Adrenal gland (tissue), 12 donors: Measurements from ENCODE around the gene CD46. TPM values are rescaled to one million over a fixed set of nuclear protein-coding genes. Genes with fewer than 3 reads are reported as not detected.
A peak's percentile ranks its signal among the peaks of the same experiment; 100 is the strongest.

ENCODE experiments used
- DNase-seq, 7 donors: peaks; one replicate each; pipeline ENCODE4 v3.0.0-alpha.2; 2019 to 2020
- H3K27ac ChIP-seq, 5 donors: fragments of 200-600 bp; sonication (generic) in 4 of 5; 1 replicate in 3 of 5; 2 replicates in 2 of 5; pipeline versions ENCODE4 v1.5.1 to v1.8.0; 2016 to 2020; ENCODE audit warnings: mild to moderate bottlenecking in 1 of 5
- H3K27me3 ChIP-seq: fragments of 200-600 bp; 2 replicates; pipeline ENCODE4 v1.8.0; 2021
- H3K36me3 ChIP-seq, 2 donors: fragments of 200-600 bp; replicated peaks in 1 of 2; 1 replicate in 1 of 2; 2 replicates in 1 of 2; pipeline versions ENCODE4 v1.5.1 to v1.8.0; 2018 to 2022
- H3K4me1 ChIP-seq, 2 donors: fragments of 200-600 bp; replicated peaks in 1 of 2; 1 replicate in 1 of 2; 2 replicates in 1 of 2; pipeline versions ENCODE4 v1.5.1 to v1.8.0; 2018 to 2021
- H3K4me3 ChIP-seq, 4 donors: fragments of 200-600 bp; sonication (generic) in 3 of 4; one replicate each; pipeline ENCODE4 v1.5.1; 2016 to 2018
- H3K9me3 ChIP-seq, 3 donors: fragments of 200-600 bp; sonication (generic) in 1 of 3; replicated peaks in 1 of 3; 1 replicate in 2 of 3; 2 replicates in 1 of 3; pipeline versions ENCODE4 v1.5.1 to v1.8.0; 2016 to 2021
- POLR2A ChIP-seq, 2 donors: fragments of 450-650 bp; IDR thresholded peaks; one replicate each; pipeline ENCODE4 v1.6.1; 2017; ENCODE audit warnings: antibody characterized with exemption in 2 of 2, mild to moderate bottlenecking in 2 of 2, moderate library complexity in 1 of 2
- WGBS, 4 donors: extraction: QIAGEN DNeasy Blood & Tissue Kit in 2 of 4; methylation state at CpG; one replicate each; pipeline versions ENCODE4 v1.1.5 to v1.1.7; 2013 to 2017; 5-methylcytosine and 5-hydroxymethylcytosine counted together
- intact Hi-C, 2 donors: fragments of 100-400 bp; cut with DNase I; formaldehyde crosslinking; loops; one replicate each; pipeline versions ENCODE4 v1.14.1 to v1.15.0; 2022 to 2023
- polyA plus RNA-seq, 3 donors: library from polyadenylated mRNA; stranded (reverse); fragments of 200-250 nt in 2 of 3; fragments of 350-450 nt in 1 of 3; fragmentation: Illumina TruSeq in 1 of 3; extraction: RNeasy Lipid Tissue Mini Kit (QIAGEN cat#74804) in 1 of 3; gene quantifications; one replicate each; pipeline ENCODE4 v1.2.3, GENCODE V29; 2013 to 2014
- total RNA-seq, 9 donors: library from RNA; depleted of rRNA in 4 of 9; stranded (reverse); fragments of >200 nt in 4 of 9; fragments of 120-200 nt in 1 of 9; fragmentation: NEBNext Ultra II Directional in 1 of 9; extraction: Animal tissue kit (Norgen Biotek cat#: 25700) in 1 of 9; gene quantifications; one replicate each; pipeline versions ENCODE4 v1.1.0 to v1.2.4, GENCODE V29; 2013 to 2023
- TF ChIP-seq, protein P1 (sequence below), 6 experiments: fragments of 450-650 bp in 4 of 6; fragments of 200-600 bp in 2 of 6; sonication (generic) in 1 of 6; IDR thresholded peaks; 1 replicate in 5 of 6; 2 replicates in 1 of 6; pipeline versions ENCODE4 v1.5.1 to v1.8.0; 2016 to 2021; ENCODE audit warnings: antibody characterized with exemption in 6 of 6, mild to moderate bottlenecking in 2 of 6, moderate library complexity in 1 of 6
- donor health status: healthy with polysubstance abuse.
- donor health status: Bipolar disorder and iron deficiency.
- donor health status: DM: yes; HTN: yes; CAD: no.
- donor health status: DM: no; HTN: no; CAD: no.
- donor health status: DM: no; HTN: no; CAD: no.
- donor health status: DM: yes; HTN: yes; CAD: no.

The CD46 gene
- total and polyA plus RNA-seq, 12 donors: 94.9 to 618 (median 386) TPM

DNA sequence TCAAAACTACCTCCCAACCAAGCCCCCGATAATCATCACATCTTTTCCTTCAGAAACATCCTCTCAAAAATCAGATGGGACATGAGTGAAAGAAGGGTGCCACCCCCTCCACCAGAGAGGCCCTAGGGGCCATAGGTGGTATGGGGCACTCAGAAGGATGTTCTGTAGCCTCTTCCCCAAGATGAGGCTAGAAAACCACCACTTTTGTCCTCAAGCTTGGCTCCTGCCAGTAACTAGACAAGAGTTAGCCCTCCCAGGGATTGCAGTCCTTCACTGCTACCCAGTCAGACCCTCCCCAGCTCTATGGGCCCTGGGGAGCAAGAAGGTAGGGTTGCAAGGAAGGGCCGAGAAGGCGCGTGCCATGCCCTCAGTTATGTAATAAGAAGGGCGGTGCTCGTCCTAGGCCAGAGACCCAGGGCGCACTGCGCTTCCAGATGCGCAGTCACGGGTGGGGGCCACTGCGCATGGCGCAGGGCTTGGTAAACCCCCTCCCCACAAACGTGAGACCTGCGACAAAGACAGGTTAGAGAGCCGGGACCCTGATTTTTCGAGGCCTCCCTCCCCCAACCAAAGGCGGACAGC, 69.7 kb downstream of the CD46 start:
- DNase-seq: peak in 4 of 7 donors; percentile 50 to 80 (median 72)
- Histone ChIP-seq H3K27me3 (no peaks in the 10 kb centered on the region), H3K4me3 (peak overlapping the region; percentile 13 to 81 (median 52)), H3K9me3 (no peaks in the 10 kb centered on the region), H3K4me1 (peaks cover 70 to 73% of the 10 kb centered on the region in 2 donors), H3K27ac (peak overlapping the region; percentile 43 to 99 (median 98)), H3K36me3 (peaks cover 0 to 26% of the 10 kb centered on the region in 2 donors)
- 61 to 77% (median 66%) methylated on average over 14 to 17 of the region's 17 CpGs for WGBS, 4 donors
- intact Hi-C loops: no loop called here
- TF ChIP-seq, protein P1, sequence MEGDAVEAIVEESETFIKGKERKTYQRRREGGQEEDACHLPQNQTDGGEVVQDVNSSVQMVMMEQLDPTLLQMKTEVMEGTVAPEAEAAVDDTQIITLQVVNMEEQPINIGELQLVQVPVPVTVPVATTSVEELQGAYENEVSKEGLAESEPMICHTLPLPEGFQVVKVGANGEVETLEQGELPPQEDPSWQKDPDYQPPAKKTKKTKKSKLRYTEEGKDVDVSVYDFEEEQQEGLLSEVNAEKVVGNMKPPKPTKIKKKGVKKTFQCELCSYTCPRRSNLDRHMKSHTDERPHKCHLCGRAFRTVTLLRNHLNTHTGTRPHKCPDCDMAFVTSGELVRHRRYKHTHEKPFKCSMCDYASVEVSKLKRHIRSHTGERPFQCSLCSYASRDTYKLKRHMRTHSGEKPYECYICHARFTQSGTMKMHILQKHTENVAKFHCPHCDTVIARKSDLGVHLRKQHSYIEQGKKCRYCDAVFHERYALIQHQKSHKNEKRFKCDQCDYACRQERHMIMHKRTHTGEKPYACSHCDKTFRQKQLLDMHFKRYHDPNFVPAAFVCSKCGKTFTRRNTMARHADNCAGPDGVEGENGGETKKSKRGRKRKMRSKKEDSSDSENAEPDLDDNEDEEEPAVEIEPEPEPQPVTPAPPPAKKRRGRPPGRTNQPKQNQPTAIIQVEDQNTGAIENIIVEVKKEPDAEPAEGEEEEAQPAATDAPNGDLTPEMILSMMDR (IDR thresholded peaks at IDR 0.05): peak in 1 of 6 experiments; percentile 16
- TF ChIP-seq POLR2A (IDR thresholded peaks at IDR 0.05): peak in 1 of 2 donors; percentile 59

DNA sequence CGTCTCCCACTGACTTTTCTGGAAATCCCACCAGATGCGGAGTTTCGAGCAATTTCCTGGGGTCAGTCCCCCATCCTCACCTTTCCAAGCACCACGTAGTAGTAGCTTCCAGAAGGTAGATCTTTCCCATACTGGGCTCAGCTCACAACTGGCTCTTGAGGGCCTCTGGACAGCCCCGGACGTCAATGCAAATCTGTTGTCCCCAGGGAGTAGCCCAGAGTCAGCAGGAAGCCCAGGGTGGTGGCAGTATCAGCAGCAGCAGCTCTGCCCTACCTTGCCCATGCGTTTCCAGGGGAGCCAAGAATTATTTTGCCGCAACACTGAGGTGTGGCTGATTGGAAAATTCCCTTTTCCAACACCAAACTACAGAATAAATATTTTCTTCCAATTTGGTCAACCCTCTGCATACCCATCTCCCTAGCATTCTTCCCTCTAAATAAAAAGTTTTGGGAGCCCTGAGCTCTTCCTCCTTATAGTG, 70.3 kb downstream of the CD46 start:
- Histone ChIP-seq H3K4me3 (peak overlapping the region; percentile 13 to 81 (median 52)), H3K4me1 (peaks cover 70 to 73% of the 10 kb centered on the region in 2 donors), H3K27ac (peak overlapping the region; percentile 43 to 99 (median 98)), H3K9me3 (no peaks in the 10 kb centered on the region), H3K27me3 (no peaks in the 10 kb centered on the region), H3K36me3 (peaks cover 0 to 19% of the 10 kb centered on the region in 2 donors)
- peak in 3 of 7 donors; percentile 41 to 71 (median 44) for DNase-seq
- WGBS, 4 donors: 44 to 61% (median 46%) methylated on average over 8 of the region's 8 CpGs
- TF ChIP-seq, protein P1 (IDR thresholded peaks at IDR 0.05): no peak
- TF ChIP-seq POLR2A (IDR thresholded peaks at IDR 0.05): no peak
- intact Hi-C loops: no loop called here

DNA sequence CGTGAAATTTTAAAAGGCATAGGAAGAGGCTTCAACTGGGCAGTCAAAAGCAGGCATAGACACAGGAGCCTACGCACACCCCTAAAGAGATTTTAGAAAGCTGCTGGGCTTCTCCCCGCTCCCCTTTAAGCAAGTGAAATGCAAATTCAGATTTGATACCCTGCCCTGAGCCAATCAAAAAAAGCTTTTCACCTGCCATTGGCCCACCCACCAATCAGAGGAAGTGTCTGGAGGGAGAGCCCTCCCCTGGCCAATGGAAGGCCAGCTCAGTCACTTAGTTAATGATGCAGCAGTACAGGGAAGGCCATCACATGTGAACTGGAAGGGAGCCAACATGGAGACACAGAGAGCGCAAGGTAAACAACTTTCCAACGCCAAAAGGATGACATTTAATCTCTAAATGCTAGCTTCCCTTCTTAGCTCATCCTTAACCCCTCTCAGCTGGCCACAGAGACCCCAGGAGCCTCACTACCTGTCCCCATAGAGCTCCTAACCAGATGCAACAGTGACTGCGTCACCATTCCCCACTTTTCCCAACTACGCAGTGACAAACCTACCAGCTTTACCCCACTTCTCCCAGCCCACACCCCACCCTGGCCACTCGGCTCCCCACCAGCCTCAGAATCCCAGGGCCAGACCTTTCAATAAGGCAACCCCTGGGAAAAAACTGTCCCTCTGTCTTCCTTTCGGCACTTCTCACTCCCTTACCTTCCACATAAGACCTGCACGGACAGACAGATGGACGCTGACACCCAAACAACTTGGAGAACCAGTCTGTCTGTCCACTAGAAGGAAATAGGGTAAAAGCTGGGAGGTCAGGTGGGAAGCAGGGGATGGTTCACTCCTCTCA, 71.0 kb downstream of the CD46 start:
- TF ChIP-seq POLR2A (IDR thresholded peaks at IDR 0.05): peak; percentile 76 to 93
- TF ChIP-seq, protein P1 (IDR thresholded peaks at IDR 0.05): no peak
- peak; percentile 91 to 98 (median 97) for DNase-seq
- H3K27me3 ChIP-seq: no peaks in the 10 kb centered on the region
- H3K36me3 ChIP-seq: peaks cover 0 to 13% of the 10 kb centered on the region in 2 donors
- WGBS, 4 donors: 22 to 37% (median 30%) methylated on average over 11 of the region's 11 CpGs
- H3K4me3 ChIP-seq: peak overlapping the region; percentile 17 to 81 (median 52)
- peaks cover 68 to 73% of the 10 kb centered on the region in 2 donors for H3K4me1 ChIP-seq
- H3K27ac ChIP-seq: peak overlapping the region; percentile 95 to 99 (median 98)
- H3K9me3 ChIP-seq: no peaks in the 10 kb centered on the region
- intact Hi-C loops: no loop called here

DNA sequence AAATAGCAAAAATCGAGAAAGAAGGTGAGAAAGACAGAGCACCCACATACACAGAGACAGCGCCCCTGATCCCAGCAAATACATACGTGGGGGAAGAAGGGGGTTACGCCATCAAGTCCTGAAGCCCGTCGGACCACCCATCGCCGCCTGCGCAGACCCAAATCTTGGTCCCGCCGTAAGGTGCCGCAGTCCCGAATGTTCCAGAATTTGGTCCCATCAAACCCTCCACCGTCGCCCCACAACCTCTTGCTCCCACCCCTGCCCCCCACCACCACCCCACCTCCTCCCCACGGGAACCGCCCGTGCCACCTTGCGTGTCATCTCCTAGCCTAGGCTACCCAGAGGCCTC, 71.7 kb downstream of the CD46 start:
- peaks cover 71 to 76% of the 10 kb centered on the region in 2 donors for H3K4me1 ChIP-seq
- intact Hi-C loops: no loop called here
- WGBS, 4 donors: 19 to 24% (median 23%) methylated on average over 16 to 19 of the region's 19 CpGs

More for the DNA sequence above, 71.7 kb downstream of the CD46 start:
- Histone ChIP-seq H3K4me3 (peak overlapping the region; percentile 17 to 81 (median 40)), H3K9me3 (no peaks in the 10 kb centered on the region), H3K36me3 (peaks cover 0 to 10% of the 10 kb centered on the region in 2 donors), H3K27me3 (no peaks in the 10 kb centered on the region), H3K27ac (peak overlapping the region; percentile 95 to 99 (median 98))
- TF ChIP-seq, protein P1 (IDR thresholded peaks at IDR 0.05): no peak
- TF ChIP-seq POLR2A (IDR thresholded peaks at IDR 0.05): no peak
- DNase-seq: no peak
